Stimulated activated CD8-positive, alpha-beta memory T cell treated with anti-CD3 and anti-CD28 coated beads, Interleukin-7, amount 100 ng/mL, for 48 hours (primary cell): ENCODE measurements around the gene STEAP4.

Experiments
- DNase-seq, 2 donors: peaks; one replicate each; pipeline ENCODE4 v3.0.0-alpha.2; 2020; ENCODE audit warnings: low read depth in 1 of 2; ENCODE audit errors: extremely low read depth in 1 of 2

Gene STEAP4

GRCh38 chr7:88224601-88225275 is 82.0 kb downstream of the STEAP4 start:
- DNase-seq, result no peak

GRCh38 chr7:88223265-88223664 is 83.4 kb downstream of the STEAP4 start:
- no peak for DNase-seq
